Caco-2 (cell line): Measurements from ENCODE around the gene HLA-DMB. TPM values are rescaled to one million over a fixed set of nuclear protein-coding genes. Genes with fewer than 3 reads are reported as not detected.
A peak's percentile ranks its signal among the peaks of the same experiment; 100 is the strongest.

Experiments
- BruUV-seq: library from RNA; stranded (reverse); fragments of 400-500 nt; replicated peaks from 2 replicates; lab custom pipeline; 2021; lab: Mats Ljungman, UMichigan
- CTCF ChIA-PET: fragments of 300-600 bp; sonication (Branson Sonifier 250); formaldehyde crosslinking; loops from one replicate; lab custom pipeline; 2022; ENCODE audit warnings: antibody characterized with exemption; lab: Charles Lee
- POLR2A ChIA-PET: fragments of 300-600 bp; sonication (Branson Sonifier 250); formaldehyde crosslinking; loops from one replicate; lab custom pipeline; 2022; ENCODE audit warnings: antibody characterized with exemption; lab: Charles Lee
- DNase-seq, 2 experiments: peaks; one replicate each; pipeline versions ENCODE4 v3.0.0 to v3.0.0-alpha.2; 2020 to 2022
- H3K27me3 ChIP-seq: replicated peaks from 2 replicates; pipeline ENCODE4 v1.6.0; 2011; ENCODE audit warnings: low read length; ENCODE audit not compliant: control insufficient read depth, insufficient read depth
- H3K36me3 ChIP-seq: 2 replicates; pipeline ENCODE4 v1.5.1; 2011; ENCODE audit warnings: low read length; ENCODE audit not compliant: control insufficient read depth, insufficient read depth
- H3K4me1 ChIP-seq: fragments of 250-450 bp; sonication (Bioruptor Pico); 2 replicates; pipeline ENCODE4 v1.5.1; 2020; ENCODE audit warnings: mild to moderate bottlenecking
- H3K4me3 ChIP-seq: 2 replicates; pipeline ENCODE4 v1.5.1; 2011; ENCODE audit warnings: low read depth, mild to moderate bottlenecking, control low read depth, low read length
- H3K9me3 ChIP-seq: fragments of 250-450 bp; sonication (Bioruptor Pico); 2 replicates; pipeline ENCODE4 v1.5.1; 2020; ENCODE audit warnings: mild to moderate bottlenecking, moderate library complexity
- H3K27ac Mint-ChIP-seq: one replicate; pipeline ENCODE4 v1.8.0; 2022; ENCODE audit warnings: mixed read lengths; ENCODE audit not compliant: unreplicated experiment
- H3K27me3 Mint-ChIP-seq: one replicate; pipeline ENCODE4 v1.8.0; 2022; ENCODE audit warnings: mixed read lengths; ENCODE audit not compliant: insufficient read depth, unreplicated experiment
- H3K36me3 Mint-ChIP-seq: one replicate; pipeline ENCODE4 v1.8.0; 2022; ENCODE audit warnings: mild to moderate bottlenecking, mixed read lengths; ENCODE audit not compliant: insufficient read depth, unreplicated experiment
- H3K4me1 Mint-ChIP-seq: one replicate; pipeline ENCODE4 v1.8.0; 2022; ENCODE audit warnings: low read depth, mixed read lengths; ENCODE audit not compliant: unreplicated experiment
- H3K4me3 Mint-ChIP-seq: one replicate; pipeline ENCODE4 v1.8.0; 2022; ENCODE audit warnings: mild to moderate bottlenecking, moderate library complexity, mixed read lengths; ENCODE audit not compliant: unreplicated experiment
- H3K9me3 Mint-ChIP-seq: one replicate; pipeline ENCODE4 v1.8.0; 2022; ENCODE audit warnings: mixed read lengths; ENCODE audit not compliant: unreplicated experiment
- CTCF ChIP-seq, 2 experiments: fragments of 200-600 bp in 1 of 2; IDR thresholded peaks; 1 replicate in 1 of 2; 2 replicates in 1 of 2; pipeline versions ENCODE4 v1.5.1 to v1.8.0; 2011 to 2022; ENCODE audit warnings: antibody characterized with exemption in 1 of 2, control low read depth in 1 of 2, inconsistent platforms in 1 of 2, low read depth in 1 of 2, low read length in 1 of 2, mild to moderate bottlenecking in 1 of 2, moderate library complexity in 1 of 2; ENCODE audit not compliant: insufficient read depth in 1 of 2, severe bottlenecking in 1 of 2, unreplicated experiment in 1 of 2
- intact Hi-C: fragments of 100-400 bp; cut with micrococcal nuclease; formaldehyde crosslinking; loops from one replicate; pipeline ENCODE4 v1.10.0; 2022; ENCODE audit not compliant: unreplicated experiment
- total RNA-seq: library from RNA; stranded (reverse); gene quantifications from 2 replicates; pipeline ENCODE4 v1.2.3, GENCODE V29; 2022

HLA-DMB gene
- total RNA-seq, 1 experiment from 2014 or later = not detected

GRCh38 chr6:32886681-32887383 lies 54.0 kb downstream of the HLA-DMB start:
- Mint-ChIP-seq H3K27ac (no peak overlapping the region), H3K36me3 (no peaks in the 10 kb centered on the region), H3K4me3 (no peak overlapping the region), H3K4me1 (no peaks in the 10 kb centered on the region), H3K27me3 (peaks cover 7% of the 10 kb centered on the region), H3K9me3 (no peaks in the 10 kb centered on the region)
- intact Hi-C loops = no loop called here
- Histone ChIP-seq H3K36me3 (no peaks in the 10 kb centered on the region), H3K9me3 (no peaks in the 10 kb centered on the region), H3K4me3 (no peak overlapping the region), H3K27me3 (no peaks in the 10 kb centered on the region), H3K4me1 (no peaks in the 10 kb centered on the region)
- no TSS peak for BruUV-seq
- no peak for DNase-seq
- CTCF ChIA-PET = interaction anchor here (1.0 to 1.7 kb wide), 3 partner anchors 62 to 98 kb away, joined by 3 to 6 read pairs (median 5); partner anchors contain the start of gene HLA-DMA
- TF ChIP-seq CTCF (IDR thresholded peaks at IDR 0.05; ENCODE audit: insufficient read depth in 1 of 2, low read depth in 1 of 2, low read length in 1 of 2, severe bottlenecking in 1 of 2, unreplicated experiment in 1 of 2) = no peak
- POLR2A ChIA-PET = no interaction called here

DNA sequence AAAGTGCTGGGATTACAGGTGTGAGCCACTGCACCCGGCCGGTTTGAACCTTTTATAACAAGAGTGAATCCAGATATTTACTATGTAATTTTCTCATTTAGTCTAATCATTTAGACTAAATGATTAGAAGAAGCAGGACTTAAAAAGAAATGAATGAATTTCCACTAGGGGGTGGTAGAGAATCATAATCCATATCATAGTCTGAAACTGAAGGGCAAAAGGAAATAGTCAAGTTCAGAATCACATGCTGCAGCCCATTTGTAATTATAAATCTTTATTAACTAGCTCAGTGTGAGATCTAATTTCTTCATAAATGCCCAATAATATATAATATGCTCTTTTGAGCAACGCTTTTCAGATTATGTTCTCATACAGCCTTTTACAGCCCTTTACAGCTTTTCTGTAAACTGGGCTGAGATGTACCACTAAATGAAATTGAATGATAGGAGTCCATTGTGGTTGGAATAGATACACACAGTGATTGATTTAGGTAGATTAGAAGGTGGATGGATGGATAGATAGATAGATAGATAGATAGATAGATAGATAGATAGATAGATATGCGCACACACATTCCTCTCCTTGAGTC lies 55.0 kb downstream of the HLA-DMB start:
- peak in 1 of 2 experiments; percentile 42 for DNase-seq

More for the DNA sequence above, 55.0 kb downstream of the HLA-DMB start:
- CTCF ChIA-PET = interaction anchor here (0.9 to 1.7 kb wide), 4 partner anchors 48 to 99 kb away, joined by 3 to 6 read pairs (median 4); partner anchors contain the start of gene HLA-DMA
- no peaks in the 10 kb centered on the region for H3K36me3 Mint-ChIP-seq
- TF ChIP-seq CTCF (IDR thresholded peaks at IDR 0.05; ENCODE audit: insufficient read depth in 1 of 2, low read depth in 1 of 2, low read length in 1 of 2, severe bottlenecking in 1 of 2, unreplicated experiment in 1 of 2) = peak; percentile 50 to 57
- Histone ChIP-seq H3K27me3 (no peaks in the 10 kb centered on the region), H3K36me3 (no peaks in the 10 kb centered on the region), H3K4me1 (no peaks in the 10 kb centered on the region), H3K4me3 (no peak overlapping the region), H3K9me3 (no peaks in the 10 kb centered on the region)
- peaks cover 7% of the 10 kb centered on the region for H3K27me3 Mint-ChIP-seq
- POLR2A ChIA-PET = no interaction called here
- H3K4me1 Mint-ChIP-seq = no peaks in the 10 kb centered on the region
- no peak overlapping the region for H3K4me3 Mint-ChIP-seq
- H3K27ac Mint-ChIP-seq = no peak overlapping the region
- no TSS peak for BruUV-seq
- intact Hi-C loops = loop anchor here (1.0 kb wide), 3 partner anchors 48 to 99 kb away; no protein-coding TSS in a partner anchor
- H3K9me3 Mint-ChIP-seq = no peaks in the 10 kb centered on the region

Other genes with a start within 250 kb of the HLA-DMB start
- not detected in 2 replicates for gene HLA-DQA2, start 199.6 kb downstream of the HLA-DMB start, total RNA-seq
- gene HLA-DQB2, start 177.5 kb downstream of the HLA-DMB start, total RNA-seq = not detected in 2 replicates
- gene HLA-DOB, start 124.0 kb downstream of the HLA-DMB start, total RNA-seq = 0.61 and 0.65 TPM in 2 replicates
- gene TAP2, start 102.3 kb downstream of the HLA-DMB start, total RNA-seq = 10.3 and 11.9 TPM in 2 replicates
- 3.7 and 3.9 TPM in 2 replicates for gene PSMB8, start 97.0 kb downstream of the HLA-DMB start, total RNA-seq
- 2.4 and 3.7 TPM in 2 replicates for gene TAP1, start 87.3 kb downstream of the HLA-DMB start, total RNA-seq
- 1.3 TPM in 1 of 2 replicates, not detected in the other for gene PSMB9, start 86.8 kb downstream of the HLA-DMB start, total RNA-seq
- gene HLA-DMA, start 12.1 kb upstream of the HLA-DMB start, total RNA-seq = 1.6 and 2.1 TPM in 2 replicates
- gene BRD2, start 27.6 kb upstream of the HLA-DMB start, total RNA-seq = 199 and 200 TPM in 2 replicates
- not detected in 2 replicates for gene HLA-DOA, start 68.6 kb upstream of the HLA-DMB start, total RNA-seq
- gene HLA-DPA1, start 132.6 kb upstream of the HLA-DMB start, total RNA-seq = not detected in 2 replicates
- gene HLA-DPB1, start 135.0 kb upstream of the HLA-DMB start, total RNA-seq = not detected in 2 replicates